ENCODE results near the gene NYAP2. TPM values are rescaled to one million over a fixed set of nuclear protein-coding genes. Genes with fewer than 3 reads are reported as not detected.

Gene NYAP2
- total and polyA plus RNA-seq, 12 donors: 0.04 TPM; not detected in 11

GRCh38 chr2:225381609-225382008, 17.9 kb upstream of the NYAP2 start:
- Histone ChIP-seq H3K36me3 (no peaks in the 10 kb centered on the region), H3K27me3 (peaks cover 0 to 4% (median 0%) of the 10 kb centered on the region in 7 donors), H3K27ac (no peak overlapping the region), H3K9me3 (no peaks in the 10 kb centered on the region), H3K4me3 (no peak overlapping the region), H3K4me1 (no peaks in the 10 kb centered on the region)
- TF ChIP-seq CTCF (IDR thresholded peaks at IDR 0.05): no peak
- 80 to 81% methylated on average over 4 of the region's 4 CpGs for WGBS, 2 donors
- ATAC-seq (no peak), DNase-seq (no peak)
- intact Hi-C loops (cut with DNase I): no loop called here

GRCh38 chr2:225398372-225398771, 1.1 kb upstream of the NYAP2 start:
- no peak for DNase-seq
- ATAC-seq: no peak
- no peak for TF ChIP-seq CTCF (IDR thresholded peaks at IDR 0.05)
- H3K27ac ChIP-seq: no peak overlapping the region
- peaks cover 0 to 3% (median 0%) of the 10 kb centered on the region in 7 donors for H3K27me3 ChIP-seq
- no peaks in the 10 kb centered on the region for H3K4me1 ChIP-seq
- intact Hi-C loops (cut with DNase I): no loop called here
- H3K36me3 ChIP-seq: no peaks in the 10 kb centered on the region
- WGBS, 2 donors: 46 to 49% methylated on average over 2 of the region's 2 CpGs
- no peak overlapping the region for H3K4me3 ChIP-seq
- no peaks in the 10 kb centered on the region for H3K9me3 ChIP-seq

GRCh38 chr2:225400060-225400511, 576 bp downstream of the NYAP2 start:
- WGBS, 2 donors: 6 to 11% methylated on average over 8 of the region's 8 CpGs
- peak in 1 of 2 donors; percentile 5 for DNase-seq
- no peak for TF ChIP-seq CTCF (IDR thresholded peaks at IDR 0.05)
- intact Hi-C loops (cut with DNase I): no loop called here
- Histone ChIP-seq H3K9me3 (no peaks in the 10 kb centered on the region), H3K27me3 (peaks cover 0 to 3% (median 0%) of the 10 kb centered on the region in 7 donors), H3K4me3 (no peak overlapping the region), H3K36me3 (no peaks in the 10 kb centered on the region), H3K4me1 (no peaks in the 10 kb centered on the region), H3K27ac (no peak overlapping the region)
- ATAC-seq: no peak

GRCh38 chr2:225400546-225401400, 1.3 kb downstream of the NYAP2 start:
- intact Hi-C loops (cut with DNase I): no loop called here
- DNase-seq (no peak), ATAC-seq (no peak)
- Histone ChIP-seq H3K9me3 (no peaks in the 10 kb centered on the region), H3K36me3 (no peaks in the 10 kb centered on the region), H3K4me3 (no peak overlapping the region), H3K27me3 (peaks cover 0 to 3% (median 0%) of the 10 kb centered on the region in 7 donors), H3K4me1 (no peaks in the 10 kb centered on the region), H3K27ac (no peak overlapping the region)
- 67 to 69% methylated on average over 9 of the region's 9 CpGs for WGBS, 2 donors
- no peak for TF ChIP-seq CTCF (IDR thresholded peaks at IDR 0.05)

All from heart right ventricle (tissue), 16 donors.